DND-41 (cell line): ENCODE data around the gene ACO2.

Source experiments
- ATAC-seq: fragments of 200-7000 bp; cut with Tn5 transposase; 3 replicates; pipeline ENCODE4 v1.9.1; 2021; ENCODE audit warnings: low read depth; ENCODE audit not compliant: insufficient read depth
- DNase-seq: peaks from one replicate; pipeline ENCODE4 v3.0.0-alpha.2; 2020
- H2AFZ ChIP-seq: 2 replicates; pipeline ENCODE4 v1.6.0; 2012; ENCODE audit warnings: low read depth, low read length
- H3K27ac ChIP-seq: 2 replicates; pipeline ENCODE4 v1.5.1; 2012; ENCODE audit warnings: low read length, inconsistent platforms
- H3K27me3 ChIP-seq: fragments of 200-600 bp; sonication (generic); 2 replicates; pipeline ENCODE4 v1.6.0; 2012; ENCODE audit warnings: low read length, mild to moderate bottlenecking, inconsistent platforms; ENCODE audit not compliant: insufficient read depth, poor library complexity
- H3K36me3 ChIP-seq: 2 replicates; pipeline ENCODE4 v1.5.1; 2012; ENCODE audit warnings: low read length, inconsistent platforms; ENCODE audit not compliant: insufficient read depth
- H3K4me1 ChIP-seq: 2 replicates; pipeline ENCODE4 v1.5.1; 2012; ENCODE audit warnings: mild to moderate bottlenecking, low read length; ENCODE audit not compliant: insufficient read depth
- H3K4me2 ChIP-seq: 2 replicates; pipeline ENCODE4 v1.6.0; 2012; ENCODE audit warnings: mild to moderate bottlenecking, moderate library complexity, low read length, inconsistent platforms; ENCODE audit not compliant: insufficient read depth
- H3K4me3 ChIP-seq, 2 experiments: fragments of 200-600 bp in 1 of 2; shearing (Covaris generic) in 1 of 2; 2 replicates each; pipeline ENCODE4 v1.5.1; 2012 to 2016; ENCODE audit warnings: inconsistent platforms in 2 of 2, low read length in 2 of 2, mild to moderate bottlenecking in 2 of 2, low read depth in 1 of 2, moderate library complexity in 1 of 2
- H3K79me2 ChIP-seq: 2 replicates; pipeline ENCODE4 v1.6.0; 2012; ENCODE audit warnings: low read length, inconsistent platforms; ENCODE audit not compliant: insufficient read depth
- H3K9ac ChIP-seq: 2 replicates; pipeline ENCODE4 v1.6.0; 2012; ENCODE audit warnings: low read depth, mild to moderate bottlenecking, inconsistent platforms, low read length, moderate library complexity
- H3K9me3 ChIP-seq: 2 replicates; pipeline ENCODE4 v1.5.1; 2012; ENCODE audit warnings: low read length, moderate library complexity, mild to moderate bottlenecking, inconsistent platforms; ENCODE audit not compliant: insufficient read depth, severe bottlenecking
- H4K20me1 ChIP-seq: 2 replicates; pipeline ENCODE4 v1.6.0; 2012; ENCODE audit warnings: low read length; ENCODE audit not compliant: insufficient read depth
- CTCF ChIP-seq: IDR thresholded peaks from 2 replicates; pipeline ENCODE4 v1.5.1; 2012; ENCODE audit warnings: borderline replicate concordance, low read length, moderate library complexity, mild to moderate bottlenecking; ENCODE audit not compliant: poor library complexity, severe bottlenecking; ENCODE audit errors: extremely low read depth
- EZH2 ChIP-seq: IDR thresholded peaks from 3 replicates; pipeline ENCODE4 v1.6.1; 2012; ENCODE audit warnings: borderline replicate concordance, low read depth, mild to moderate bottlenecking, moderate library complexity, low read length, inconsistent platforms; ENCODE audit not compliant: severe bottlenecking

ACO2 gene

GRCh38 chr22:41474872-41475451 lies 6.0 kb downstream of the ACO2 start:
- H3K27ac ChIP-seq = no peak overlapping the region
- peaks cover 21% of the 10 kb centered on the region for H3K4me1 ChIP-seq
- H3K79me2 ChIP-seq = peaks cover 90% of the 10 kb centered on the region
- ATAC-seq (no peak), DNase-seq (no peak)
- no peaks in the 10 kb centered on the region for H3K27me3 ChIP-seq
- H3K4me3 ChIP-seq = no peak overlapping the region
- no peak overlapping the region for H2AFZ ChIP-seq
- H3K9ac ChIP-seq = no peak overlapping the region
- TF ChIP-seq EZH2 (no peak), CTCF (no peak)
- no peak overlapping the region for H3K4me2 ChIP-seq
- peaks cover 18% of the 10 kb centered on the region; the same call in 1 of the 2 replicates for H3K36me3 ChIP-seq
- H3K9me3 ChIP-seq = no peaks in the 10 kb centered on the region
- H4K20me1 ChIP-seq = peaks cover 30% of the 10 kb centered on the region

GRCh38 chr22:41478473-41478872 lies 9.6 kb downstream of the ACO2 start:
- Histone ChIP-seq H3K27ac (no peak overlapping the region), H3K79me2 (peaks cover 90% of the 10 kb centered on the region), H3K4me3 (no peak overlapping the region), H3K4me1 (no peaks in the 10 kb centered on the region), H3K9ac (no peak overlapping the region), H2AFZ (no peak overlapping the region), H3K27me3 (no peaks in the 10 kb centered on the region), H3K36me3 (peaks cover 10% of the 10 kb centered on the region; the same call in 1 of the 2 replicates), H3K9me3 (no peaks in the 10 kb centered on the region), H3K4me2 (no peak overlapping the region), H4K20me1 (peaks cover 60% of the 10 kb centered on the region)
- DNase-seq (no peak), ATAC-seq (no peak)
- no peak for TF ChIP-seq CTCF
- no peak for TF ChIP-seq EZH2

GRCh38 chr22:41478891-41479521 lies 10.1 kb downstream of the ACO2 start:
- no peaks in the 10 kb centered on the region for H3K27me3 ChIP-seq
- TF ChIP-seq CTCF = no peak
- no peak for TF ChIP-seq EZH2
- ATAC-seq (no peak), DNase-seq (no peak)
- no peak overlapping the region for H3K4me2 ChIP-seq
- peaks cover 60% of the 10 kb centered on the region for H4K20me1 ChIP-seq
- no peak overlapping the region for H3K4me3 ChIP-seq
- H3K36me3 ChIP-seq = peaks cover 10% of the 10 kb centered on the region; the same call in 1 of the 2 replicates
- H3K9me3 ChIP-seq = no peaks in the 10 kb centered on the region
- H3K27ac ChIP-seq = no peak overlapping the region
- H3K9ac ChIP-seq = no peak overlapping the region
- peaks cover 90% of the 10 kb centered on the region for H3K79me2 ChIP-seq
- no peaks in the 10 kb centered on the region for H3K4me1 ChIP-seq
- H2AFZ ChIP-seq = no peak overlapping the region
